HG02884 (cell line): ENCODE results near the gene CALHM6.

Experiments used
- ATAC-seq: cut with Tn5 transposase; IDR thresholded peaks from one replicate; pipeline ENCODE4 v1.9.1; 2021; ENCODE audit warnings: mild to moderate bottlenecking, moderate library complexity; ENCODE audit not compliant: unreplicated experiment

CALHM6 gene

DNA sequence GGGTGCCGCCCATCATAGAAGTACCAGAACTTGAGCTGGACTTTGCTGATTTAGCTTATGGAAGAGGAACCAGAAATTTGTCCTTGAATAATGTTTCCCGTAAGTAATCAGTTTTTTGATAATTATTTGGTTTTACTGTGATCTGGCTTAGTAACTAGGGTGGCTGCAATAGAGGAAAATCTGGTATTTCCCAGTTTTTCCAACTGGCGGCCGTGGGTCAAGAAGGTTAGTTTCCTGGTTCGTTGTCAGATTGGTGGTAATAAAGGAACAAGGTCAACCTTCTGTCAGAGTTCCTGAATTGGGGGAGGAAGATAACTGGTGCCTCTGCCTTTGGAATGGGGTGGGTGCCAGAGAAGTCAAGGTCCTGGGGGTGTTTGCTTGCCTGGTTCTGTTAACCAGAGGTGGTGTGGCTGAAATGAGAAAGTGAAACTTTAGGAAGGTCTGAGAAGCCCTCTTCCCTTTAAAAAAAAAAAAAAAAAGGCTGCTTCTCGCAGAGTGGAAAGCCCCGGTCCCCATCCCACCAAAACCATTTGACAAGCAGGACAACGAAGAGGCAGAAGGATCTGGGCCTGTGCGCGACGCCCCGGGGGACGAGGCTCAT lies at the start of gene CALHM6:
CALHM6 (plus strand) TSS at position 45 of the 601 bp plus-strand sequence; CDS start at position 600, 555 bp downstream.
- no peak for ATAC-seq

DNA sequence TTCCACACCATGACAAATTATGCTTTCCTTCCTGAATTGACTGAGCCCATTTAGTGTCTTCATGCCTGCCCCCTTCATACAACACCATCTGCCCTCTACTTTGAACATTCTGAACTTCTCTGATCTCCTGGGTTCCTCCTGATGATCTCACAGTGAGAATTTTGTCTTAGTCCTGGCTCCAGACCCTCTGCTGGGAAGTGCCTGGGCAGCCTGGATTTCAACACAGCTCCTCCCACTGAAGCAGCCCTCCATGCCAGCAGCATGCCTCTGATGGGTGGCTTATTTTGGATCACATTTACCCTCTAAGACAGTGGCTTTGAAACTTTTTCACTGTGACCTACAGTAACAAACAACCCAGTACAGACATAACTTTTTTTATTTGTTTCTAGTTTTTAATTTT lies 48.9 kb upstream of the CALHM6 start:
- ATAC-seq = no peak

DNA sequence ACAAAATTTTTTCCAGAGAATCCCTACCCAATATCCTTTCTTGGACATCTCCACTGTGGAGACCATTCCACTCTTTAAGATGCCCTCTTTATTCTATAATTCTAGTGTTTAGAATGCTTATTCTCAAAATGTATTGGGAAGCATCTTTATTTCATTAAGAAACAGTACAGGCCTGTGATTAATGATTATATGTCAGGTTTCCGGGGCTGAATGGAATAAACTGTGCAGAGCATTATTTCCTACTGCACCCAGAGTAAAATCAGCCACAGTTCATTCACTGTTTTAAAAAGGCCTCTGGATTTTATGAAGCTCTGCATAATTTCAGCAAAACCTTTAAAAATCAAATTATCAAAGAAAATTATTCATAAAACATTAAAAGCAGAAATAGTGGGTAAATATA lies 47.8 kb upstream of the CALHM6 start:
- no peak for ATAC-seq

DNA sequence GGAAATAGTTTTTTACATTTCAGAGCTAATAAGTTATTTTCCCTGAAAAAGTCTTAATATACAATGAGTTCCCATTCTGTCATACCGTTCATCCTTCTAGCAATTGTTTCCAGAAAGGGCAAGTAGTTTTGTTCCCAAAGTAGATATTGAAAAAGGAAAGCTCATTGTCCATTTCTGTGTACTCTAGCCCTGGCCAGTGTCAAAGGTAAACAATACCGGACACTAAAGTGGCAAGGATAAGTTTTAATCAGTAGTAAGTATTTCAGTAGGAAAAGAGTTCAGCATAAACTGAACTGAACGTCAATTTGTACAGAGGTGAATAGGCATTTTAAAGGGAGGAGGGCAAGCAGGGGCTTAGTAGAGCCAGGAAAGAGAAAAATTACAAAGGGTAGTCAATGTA lies 43.5 kb upstream of the CALHM6 start:
- ATAC-seq = no peak

DNA sequence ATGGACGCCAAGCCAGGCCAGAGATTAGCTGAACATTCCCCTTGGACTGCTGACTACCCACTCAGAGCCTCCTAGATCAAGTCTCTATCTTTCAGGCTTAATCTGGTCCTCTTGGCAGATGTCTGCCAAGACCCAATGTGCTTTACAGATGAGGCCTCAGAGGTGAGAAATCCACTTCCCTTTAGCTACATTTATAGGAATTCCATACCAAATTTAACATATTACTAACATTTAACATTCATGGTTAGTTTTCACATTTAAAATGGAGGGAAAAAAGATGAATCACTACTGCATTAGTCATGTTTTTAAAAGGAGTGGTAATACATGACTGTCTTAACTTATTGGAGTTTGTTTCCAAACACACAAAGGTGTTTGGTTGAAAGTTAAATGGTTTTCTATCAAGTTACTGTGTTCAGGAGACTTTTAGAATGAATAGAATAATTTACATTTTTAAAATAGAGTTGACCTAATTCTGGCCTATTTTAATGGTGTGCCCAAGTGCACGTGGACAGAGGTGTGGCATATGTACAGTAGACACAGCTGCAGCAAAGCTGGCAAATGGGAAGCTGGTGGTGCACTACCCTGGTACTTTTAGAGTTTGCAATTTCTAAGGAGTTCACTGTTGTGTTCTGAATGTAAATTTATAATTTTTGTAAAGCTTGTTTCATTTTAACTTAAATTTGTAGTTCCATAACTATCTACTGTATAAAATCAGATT lies 41.9 kb upstream of the CALHM6 start:
- no peak for ATAC-seq

DNA sequence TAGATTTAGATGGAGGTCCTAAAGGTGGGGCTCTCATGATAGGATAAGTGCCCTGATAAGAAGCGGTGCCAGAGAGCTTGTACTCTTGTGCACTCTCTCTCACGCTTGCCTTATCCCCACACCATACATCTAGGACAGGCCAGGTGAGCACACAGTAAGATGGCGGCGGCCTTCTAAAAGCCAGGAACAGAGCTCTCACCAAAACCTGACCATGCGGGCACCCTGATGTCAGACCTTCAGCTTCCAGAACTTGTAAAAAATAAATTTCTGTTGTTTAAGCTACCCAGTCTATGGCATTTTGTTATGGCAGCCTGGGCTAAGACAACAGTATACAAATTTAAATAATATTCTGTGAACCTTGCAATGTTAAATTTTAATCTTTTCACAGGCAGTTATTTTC lies 40.8 kb upstream of the CALHM6 start:
- no peak for ATAC-seq

DNA sequence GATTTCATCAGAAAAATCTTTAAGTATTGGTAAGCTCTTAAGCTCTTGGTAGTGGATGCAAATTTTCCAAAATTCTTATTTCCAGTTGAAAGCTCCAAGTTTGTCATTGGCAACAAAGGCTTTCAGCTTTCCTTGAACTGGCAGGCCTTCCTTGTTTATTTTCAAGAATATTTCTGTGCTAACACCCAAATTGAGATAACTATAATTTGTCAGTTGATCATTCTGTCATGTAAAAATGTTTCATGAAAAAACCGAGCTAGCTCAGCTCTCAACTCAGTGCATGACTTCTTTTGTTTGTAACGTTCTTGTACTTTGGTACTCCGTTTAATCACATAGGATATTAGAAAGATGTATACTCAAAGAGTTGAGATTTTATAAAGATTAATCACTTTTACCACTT lies 38.9 kb upstream of the CALHM6 start:
- no peak for ATAC-seq

DNA sequence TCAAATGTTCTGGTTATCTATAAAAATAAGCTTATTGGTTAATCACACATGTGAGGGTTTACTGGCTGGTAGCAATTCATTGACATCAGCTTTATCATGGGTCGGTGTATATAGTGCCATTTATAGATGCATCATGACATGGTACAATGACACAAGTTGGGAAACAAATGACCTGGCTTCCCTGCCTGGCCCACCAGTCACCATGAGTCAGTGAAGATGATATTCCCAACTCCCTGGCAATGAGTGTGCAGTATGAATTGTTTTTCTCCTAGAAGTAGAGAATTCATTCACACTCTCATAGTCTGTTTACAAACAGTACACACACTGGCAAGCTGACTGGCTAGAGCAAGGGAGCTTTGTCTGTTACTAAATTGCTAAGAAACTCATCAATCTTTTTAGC lies 37.2 kb upstream of the CALHM6 start:
- no peak for ATAC-seq

DNA sequence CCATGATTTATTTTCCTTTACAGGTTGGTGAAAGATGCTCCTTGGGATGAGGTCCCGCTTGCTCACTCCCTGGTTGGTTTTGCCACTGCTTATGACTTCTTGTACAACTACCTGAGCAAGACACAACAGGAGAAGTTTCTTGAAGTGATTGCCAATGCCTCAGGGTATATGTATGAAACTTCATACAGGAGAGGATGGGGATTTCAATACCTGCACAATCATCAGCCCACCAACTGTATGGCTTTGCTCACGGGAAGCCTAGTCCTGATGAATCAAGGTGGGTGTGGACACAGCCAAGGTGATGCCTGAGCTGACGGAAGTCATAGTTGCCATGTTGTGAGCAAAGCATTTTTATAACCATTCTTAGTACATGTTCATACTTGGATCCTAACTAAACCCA lies 34.6 kb upstream of the CALHM6 start:
- no peak for ATAC-seq

DNA sequence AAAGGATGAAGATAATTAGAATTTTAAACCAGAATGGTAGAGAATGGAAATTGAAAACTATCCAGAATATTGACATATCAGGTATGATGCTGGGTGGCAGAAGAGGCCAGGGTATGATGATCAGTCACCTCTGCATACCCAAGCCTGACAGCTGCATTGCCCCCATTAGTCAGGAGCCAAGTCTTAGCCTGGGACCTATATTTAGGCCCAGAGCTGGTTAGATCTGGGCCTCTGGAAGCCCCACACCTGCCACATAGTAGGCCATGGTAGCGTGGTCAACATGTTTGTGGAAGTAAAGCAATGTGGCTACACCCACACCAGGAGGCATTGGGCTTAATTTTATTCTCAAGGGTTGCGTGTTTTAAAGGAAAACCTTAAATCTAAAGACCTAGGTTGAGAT lies 32.1 kb upstream of the CALHM6 start:
- no peak for ATAC-seq

DNA sequence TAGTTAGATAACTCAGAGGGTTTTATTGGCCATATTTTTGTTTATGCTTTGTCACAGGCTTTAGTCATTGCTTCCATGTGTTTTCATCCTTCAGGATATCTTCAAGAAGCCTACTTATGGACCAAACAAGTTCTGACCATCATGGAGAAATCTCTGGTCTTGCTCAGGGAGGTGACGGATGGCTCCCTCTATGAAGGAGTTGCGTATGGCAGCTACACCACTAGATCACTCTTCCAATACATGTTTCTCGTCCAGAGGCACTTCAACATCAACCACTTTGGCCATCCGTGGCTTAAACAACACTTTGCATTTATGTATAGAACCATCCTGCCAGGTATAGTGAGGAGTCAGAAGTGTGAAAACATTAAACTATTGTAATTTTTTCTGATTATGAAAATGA lies 30.3 kb upstream of the CALHM6 start:
- no peak for ATAC-seq

DNA sequence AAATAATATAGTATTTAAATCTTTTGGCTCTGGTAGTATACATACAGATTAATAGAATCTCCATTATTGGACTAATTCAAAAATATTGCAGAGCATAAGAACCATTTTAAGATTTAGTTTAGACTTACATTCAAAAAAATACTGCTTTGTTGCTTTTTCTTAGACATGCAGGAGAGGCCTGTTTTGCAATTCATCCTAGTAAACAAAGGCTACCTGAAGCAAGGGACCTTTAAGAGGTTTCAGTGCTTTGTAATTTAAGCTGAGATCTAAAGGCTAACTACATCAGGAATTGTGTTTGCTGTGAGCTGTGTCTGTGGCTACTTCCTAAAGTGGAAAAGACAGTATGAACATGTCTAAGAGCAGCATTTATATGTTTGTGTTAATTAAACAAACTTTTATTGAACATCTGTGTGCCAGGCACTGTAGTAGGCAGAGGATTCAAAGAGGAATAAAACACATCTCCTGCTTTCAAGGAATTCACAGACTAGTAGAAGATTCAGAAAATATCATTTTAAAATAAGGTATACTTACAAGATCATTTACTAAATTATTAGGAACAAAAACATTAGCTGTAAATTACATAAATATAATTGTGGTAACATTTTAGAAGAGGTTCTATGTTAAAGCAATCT lies 29.1 kb upstream of the CALHM6 start:
- ATAC-seq = no peak

DNA sequence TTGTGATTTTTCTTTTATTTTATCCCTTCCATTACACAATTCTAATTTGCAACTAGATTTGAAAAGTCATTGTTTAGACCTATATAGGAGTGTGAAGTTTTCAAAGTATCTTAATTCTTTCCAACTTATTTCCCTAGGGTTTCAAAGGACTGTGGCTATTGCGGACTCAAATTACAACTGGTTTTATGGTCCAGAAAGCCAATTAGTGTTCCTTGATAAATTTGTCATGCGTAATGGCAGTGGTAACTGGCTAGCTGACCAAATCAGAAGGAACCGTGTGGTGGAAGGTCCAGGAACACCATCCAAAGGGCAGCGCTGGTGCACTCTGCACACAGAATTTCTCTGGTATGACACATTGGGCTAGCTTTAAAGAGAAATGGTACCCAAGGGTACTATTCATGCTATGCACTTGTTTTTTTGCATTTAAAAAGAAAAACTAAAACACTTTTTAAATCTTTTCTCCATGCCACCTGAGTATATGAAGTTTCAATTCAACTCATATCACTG lies 27.9 kb upstream of the CALHM6 start:
- ATAC-seq = no peak

DNA sequence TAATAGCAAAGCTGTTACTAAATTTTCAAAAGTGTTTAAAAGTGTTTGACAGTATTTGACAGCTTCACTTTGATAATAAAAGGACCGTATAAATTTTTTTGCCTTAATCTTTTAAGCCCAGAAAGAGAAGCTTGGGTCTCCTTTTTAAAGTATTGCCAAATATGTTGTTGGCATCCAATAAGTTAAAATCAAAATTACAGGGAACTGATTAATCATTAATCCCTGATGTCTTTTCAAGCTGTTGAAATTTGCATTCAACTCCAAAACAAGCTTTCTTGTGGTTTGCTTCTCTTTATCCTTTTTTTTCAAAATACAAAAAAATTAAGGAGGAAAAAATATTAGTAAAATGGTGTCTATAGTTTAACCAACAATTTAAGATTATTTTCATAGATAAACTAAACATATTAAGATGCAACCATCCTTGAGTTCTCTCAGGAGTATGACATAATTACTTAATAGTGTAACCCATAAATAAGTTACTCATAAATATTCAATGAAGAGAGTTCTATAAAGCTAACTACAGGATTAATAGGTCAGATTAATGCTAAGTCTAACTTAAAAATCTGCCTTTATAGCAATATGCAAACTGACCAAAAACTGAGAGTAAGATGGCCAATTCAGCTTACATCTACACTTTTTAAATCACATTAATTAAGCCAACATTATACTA lies 27.0 kb upstream of the CALHM6 start:
- no peak for ATAC-seq

DNA sequence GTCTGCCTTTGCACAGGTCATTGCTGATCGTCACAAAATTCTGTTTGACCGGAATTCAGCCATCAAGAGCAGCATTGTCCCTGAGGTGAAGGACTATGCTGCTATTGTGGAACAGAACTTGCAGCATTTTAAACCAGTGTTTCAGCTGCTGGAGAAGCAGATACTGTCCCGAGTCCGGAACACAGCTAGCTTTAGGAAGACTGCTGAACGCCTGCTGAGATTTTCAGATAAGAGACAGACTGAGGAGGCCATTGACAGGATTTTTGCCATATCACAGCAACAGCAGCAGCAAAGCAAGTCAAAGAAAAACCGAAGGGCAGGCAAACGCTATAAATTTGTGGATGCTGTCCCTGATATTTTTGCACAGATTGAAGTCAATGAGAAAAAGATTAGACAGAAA lies 24.6 kb upstream of the CALHM6 start:
- ATAC-seq = no peak

DNA sequence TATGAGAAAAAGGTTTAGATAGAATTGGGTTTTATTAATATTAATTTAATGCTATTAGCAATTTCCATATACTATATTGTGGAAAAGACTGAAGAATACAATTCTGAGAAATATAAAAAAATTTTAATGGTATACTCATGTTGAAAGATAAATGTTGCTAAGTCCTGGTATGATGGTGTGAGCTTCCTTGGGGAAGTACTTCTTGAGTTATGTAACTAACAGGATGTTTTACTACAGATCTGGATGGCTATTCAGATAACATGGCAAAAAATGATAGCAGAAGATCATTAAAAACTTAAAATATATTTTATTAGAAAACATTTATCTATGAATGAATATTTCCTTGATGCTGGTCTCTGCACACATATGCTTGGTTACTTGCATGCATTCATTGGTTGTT lies 23.5 kb upstream of the CALHM6 start:
- no peak for ATAC-seq

DNA sequence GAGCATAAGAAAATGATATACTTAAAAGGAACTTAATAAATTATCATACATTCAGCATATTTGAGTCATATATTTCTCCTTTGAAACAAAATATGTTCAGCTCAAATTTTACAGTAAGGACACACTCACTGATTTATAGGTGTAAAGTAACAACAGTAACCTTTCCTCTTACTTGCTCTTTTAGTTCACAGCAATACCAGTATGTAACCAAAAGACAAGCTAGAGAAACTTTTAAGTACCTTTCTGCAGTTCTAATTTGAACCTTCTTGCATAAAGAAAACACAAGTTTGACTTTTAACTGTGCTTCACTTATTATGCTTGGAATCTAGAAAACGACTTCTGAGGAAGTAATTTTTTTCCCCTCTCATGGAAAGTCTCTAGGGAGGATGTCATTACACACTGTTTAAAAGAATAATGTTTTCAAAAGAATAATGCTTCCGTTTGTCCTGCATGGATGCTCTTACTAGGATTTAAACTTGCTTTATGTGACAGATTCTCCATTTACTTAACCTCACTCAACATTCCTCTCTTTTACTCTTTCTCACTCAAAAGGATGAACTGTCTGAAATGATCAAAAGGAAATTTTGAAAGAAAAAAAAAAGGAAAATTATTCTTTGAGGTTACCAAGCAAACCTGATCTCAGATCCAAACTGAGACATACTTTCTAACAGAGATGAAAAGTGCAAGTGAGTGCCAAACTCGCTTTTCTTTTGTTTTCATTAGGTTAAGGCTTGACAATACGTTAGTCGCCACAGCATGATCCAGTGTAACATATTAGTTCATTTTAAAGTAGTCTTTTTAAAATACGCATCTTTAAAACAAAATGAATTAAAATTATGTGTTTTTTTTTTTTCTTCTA lies 22.4 kb upstream of the CALHM6 start:
- no peak for ATAC-seq

DNA sequence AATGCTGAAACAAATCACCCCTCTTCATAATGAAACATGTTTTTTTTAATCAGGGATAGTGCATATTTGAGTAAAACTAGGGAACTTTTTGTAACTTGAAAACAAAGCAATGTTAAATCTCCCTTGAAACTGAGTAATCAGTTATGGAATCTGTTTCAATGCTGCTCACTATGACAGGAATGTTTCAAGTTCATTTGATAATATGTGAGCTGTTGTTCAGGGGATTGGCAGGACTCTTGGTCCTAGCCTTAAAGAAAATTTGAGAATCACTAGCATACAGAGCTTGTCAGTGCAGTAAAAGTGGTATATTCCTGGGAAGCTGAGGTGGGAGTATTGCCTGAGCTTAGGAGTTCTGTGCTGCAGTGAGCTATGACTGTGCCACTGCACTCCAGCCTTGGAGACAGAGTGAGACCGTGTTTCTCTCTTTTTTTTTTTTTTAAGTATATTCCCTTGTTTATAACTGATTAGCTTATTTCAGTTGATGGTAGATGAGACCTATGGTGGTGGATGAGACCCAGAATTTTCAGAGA lies 21.6 kb upstream of the CALHM6 start:
- no peak for ATAC-seq

DNA sequence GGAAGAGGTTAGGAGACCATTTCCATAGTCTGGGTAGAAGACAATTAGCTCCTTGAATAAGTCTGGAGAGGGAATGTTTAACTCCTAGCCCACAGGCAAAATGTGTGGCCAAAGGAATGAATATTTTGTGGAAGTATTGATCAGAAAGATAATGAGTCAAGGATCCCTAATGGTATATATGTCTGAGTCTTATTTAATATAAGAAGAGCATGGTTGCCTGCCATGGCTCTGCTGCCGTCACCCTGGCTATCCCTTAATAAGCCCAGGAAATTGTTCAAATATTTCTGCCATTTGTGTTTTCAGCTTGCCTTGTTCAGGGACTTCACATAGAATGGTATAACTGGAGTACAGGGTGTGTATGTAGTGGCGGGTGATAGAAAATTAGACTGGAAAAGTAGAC lies 18.1 kb upstream of the CALHM6 start:
- no peak for ATAC-seq

DNA sequence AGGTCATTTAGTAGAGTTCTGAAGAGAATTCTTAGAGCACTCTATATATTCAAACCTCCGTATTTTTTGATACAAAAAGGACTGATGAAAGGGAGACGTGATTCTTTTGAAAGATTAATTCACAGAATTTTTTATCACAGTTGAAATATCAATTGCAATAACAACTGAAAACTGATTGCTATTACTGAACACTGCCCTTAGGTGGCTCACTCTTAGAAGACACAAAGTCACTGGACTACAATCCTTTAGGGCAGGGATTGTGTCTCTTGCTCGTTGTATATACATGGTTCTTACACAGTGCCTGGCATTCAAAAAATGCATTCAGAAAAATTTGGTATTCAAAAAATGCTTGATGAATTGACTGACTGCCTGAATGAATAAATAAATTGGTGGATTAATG lies 17.1 kb upstream of the CALHM6 start:
- ATAC-seq = peak; percentile 57

DNA sequence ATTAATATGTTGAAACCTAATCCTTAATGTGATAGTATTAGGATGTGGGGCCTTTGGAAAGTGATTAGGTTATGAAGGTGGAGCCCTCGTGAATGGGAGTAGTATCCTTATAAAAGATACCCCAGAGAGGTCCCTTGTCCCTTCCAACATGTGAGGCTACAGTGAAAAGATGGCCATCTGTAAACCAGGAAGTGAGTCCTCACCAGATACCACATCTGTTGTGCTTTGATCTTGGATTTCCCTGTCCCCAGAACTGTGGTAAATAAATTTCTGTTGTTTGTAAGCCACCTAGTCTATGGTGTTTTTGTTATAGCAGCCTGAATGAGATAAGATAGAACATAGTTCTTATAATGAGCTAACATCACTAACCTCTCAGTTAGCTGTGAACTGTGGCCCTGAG lies 16.6 kb upstream of the CALHM6 start:
- ATAC-seq = no peak
